SK-N-SH treated with all-trans-retinoic acid at 6 μM for 48 hours (cell line): ENCODE measurements around the gene HAUS1.

ENCODE experiments used
- BACH2 ChIP-seq: fragments of 250-450 bp; sonication (Bioruptor Pico); IDR thresholded peaks from 2 replicates; pipeline ENCODE4 v1.9.0; 2021; ENCODE audit warnings: mild to moderate bottlenecking, borderline replicate concordance
- CSDC2 ChIP-seq: fragments of 250-450 bp; sonication (Bioruptor Pico); IDR thresholded peaks from 2 replicates; pipeline ENCODE4 v1.5.0; 2020; ENCODE audit warnings: mild to moderate bottlenecking, moderate library complexity
- ESRRG ChIP-seq: fragments of 250-450 bp; sonication (Bioruptor Pico); IDR thresholded peaks from 2 replicates; pipeline ENCODE4 v1.6.1; 2021; ENCODE audit warnings: mild to moderate bottlenecking
- GLIS3 ChIP-seq: fragments of 250-450 bp; sonication (Bioruptor Pico); IDR thresholded peaks from 2 replicates; pipeline ENCODE4 v1.5.0; 2020; ENCODE audit warnings: mild to moderate bottlenecking, moderate library complexity
- ISL1 ChIP-seq: fragments of 250-450 bp; sonication (Bioruptor Pico); IDR thresholded peaks from 2 replicates; pipeline ENCODE4 v2.1.2; 2022; ENCODE audit warnings: mild to moderate bottlenecking, moderate library complexity
- PATZ1 ChIP-seq: fragments of 250-450 bp; sonication (Bioruptor Pico); IDR thresholded peaks from 2 replicates; pipeline ENCODE4 v1.8.0; 2020; ENCODE audit warnings: mild to moderate bottlenecking, moderate library complexity, borderline replicate concordance
- SNAI2 ChIP-seq: fragments of 250-450 bp; sonication (Bioruptor Pico); IDR thresholded peaks from 2 replicates; pipeline ENCODE4 v1.5.0; 2020; ENCODE audit warnings: mild to moderate bottlenecking, moderate library complexity
- ZFP30 ChIP-seq: fragments of 450-650 bp; formaldehyde crosslinking; IDR thresholded peaks from 2 replicates; pipeline ENCODE4 v1.5.0; 2022; ENCODE audit warnings: mild to moderate bottlenecking, moderate library complexity
- ZNF565 ChIP-seq: fragments of 450-650 bp; formaldehyde crosslinking; conservative IDR thresholded peaks from 2 replicates; pipeline ENCODE4 v1.5.0; 2020; ENCODE audit warnings: low read depth, mild to moderate bottlenecking, moderate library complexity
- ZNF70 ChIP-seq: fragments of 450-650 bp; formaldehyde crosslinking; IDR thresholded peaks from 2 replicates; pipeline ENCODE4 v1.5.0; 2020; ENCODE audit warnings: mild to moderate bottlenecking, moderate library complexity
- ZNF8 ChIP-seq: fragments of 450-650 bp; formaldehyde crosslinking; IDR thresholded peaks from 2 replicates; pipeline ENCODE4 v1.5.0; 2020; ENCODE audit warnings: mild to moderate bottlenecking, moderate library complexity

GRCh38 chr18:46110406-46110805, 6.2 kb downstream of the HAUS1 start:
- TF ChIP-seq BACH2 (CRISPR knock-in tag): no peak
- no peak for TF ChIP-seq CSDC2 (CRISPR knock-in tag)
- TF ChIP-seq ESRRG: no peak
- no peak for TF ChIP-seq PATZ1 (CRISPR knock-in tag)
- TF ChIP-seq ZNF565 (CRISPR knock-in tag): no peak
- no peak for TF ChIP-seq ZNF8 (CRISPR knock-in tag)
- no peak for TF ChIP-seq SNAI2 (CRISPR knock-in tag)
- no peak for TF ChIP-seq ISL1
- no peak for TF ChIP-seq GLIS3 (CRISPR knock-in tag)
- TF ChIP-seq ZFP30 (CRISPR knock-in tag): no peak
- TF ChIP-seq ZNF70: no peak
